ENCODE results near the gene ODAD2. TPM values are rescaled to one million over a fixed set of nuclear protein-coding genes. Genes with fewer than 3 reads are reported as not detected.
"Not testable (repeated sequence)": the region's sequence is repeated elsewhere in the genome, so short reads cannot be mapped to it uniquely, and the experiment has no call there.

The ODAD2 gene
- total RNA-seq, 2 donors from 2014 or later, result 0.20 TPM; not detected in 1

DNA sequence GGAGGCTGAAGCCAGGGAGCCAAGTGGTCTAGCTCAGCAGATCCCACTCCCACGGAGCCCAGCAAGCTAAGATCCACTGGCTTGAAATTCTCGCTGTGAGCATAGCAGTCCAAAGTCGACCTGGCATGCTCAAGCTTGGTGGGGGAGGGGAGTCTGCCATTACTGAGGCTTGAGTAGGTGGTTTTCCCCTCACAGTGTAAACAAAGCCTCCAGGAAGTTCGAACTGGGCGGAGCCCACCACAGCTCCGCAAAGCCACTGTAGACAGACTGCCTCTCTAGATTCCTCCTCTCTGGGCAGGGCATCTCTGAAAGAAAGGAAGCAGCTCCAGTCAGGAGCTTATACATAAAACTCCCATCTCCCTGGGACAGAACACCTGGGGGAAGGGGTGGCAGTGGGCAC, 99.4 kb downstream of the ODAD2 start:
- not testable (repeated sequence) for DNase-seq (ENCODE audit: low spot score in 2 of 2); H3K27ac Mint-ChIP-seq; ATAC-seq
- Mint-ChIP-seq H3K36me3 (peaks cover 0 to 21% of the 10 kb centered on the region in 2 donors), H3K9me3 (peaks cover 14 to 19% of the 10 kb centered on the region in 2 donors)

DNA sequence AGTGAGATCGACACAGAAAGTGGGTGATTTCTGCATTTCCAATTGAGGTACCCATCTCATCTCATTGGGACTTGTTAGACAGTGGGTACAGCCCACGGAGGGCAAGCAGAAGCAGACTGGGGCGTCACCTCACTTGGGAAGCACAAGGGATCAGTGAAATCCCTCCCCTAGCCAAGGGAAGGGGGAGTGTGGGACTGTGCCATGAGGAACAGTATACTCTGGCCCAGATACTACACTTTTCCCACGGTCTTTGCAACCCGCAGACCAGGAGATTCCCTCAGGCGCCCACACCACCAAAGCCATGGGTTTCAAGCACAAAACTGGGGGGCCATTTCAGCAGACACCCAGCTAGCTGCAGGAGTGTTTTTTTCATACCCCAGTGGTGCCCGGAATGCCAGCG, 99.8 kb downstream of the ODAD2 start:
- peaks cover 12 to 19% of the 10 kb centered on the region in 2 donors for H3K9me3 Mint-ChIP-seq
- H3K27ac Mint-ChIP-seq, result no peak overlapping the region
- ATAC-seq, result no peak
- peaks cover 0 to 21% of the 10 kb centered on the region in 2 donors for H3K36me3 Mint-ChIP-seq
- DNase-seq (ENCODE audit: low spot score in 2 of 2), result no peak

GRCh38 chr10:27893358-27893954, 105.4 kb downstream of the ODAD2 start:
- Mint-ChIP-seq H3K36me3 (peaks cover 0 to 6% of the 10 kb centered on the region in 2 donors), H3K9me3 (peaks cover 0 to 7% of the 10 kb centered on the region in 2 donors), H3K27ac (no peak overlapping the region)
- no peak for ATAC-seq
- DNase-seq (ENCODE audit: low spot score in 2 of 2), result no peak

- Mint-ChIP-seq H3K27ac (no peak overlapping the region), H3K36me3 (no peaks in the 10 kb centered on the region), H3K9me3 (peaks cover 3 to 7% of the 10 kb centered on the region in 2 donors)
- ATAC-seq (no peak), DNase-seq (ENCODE audit: low spot score in 2 of 2) (no peak)
Measured at GRCh38 chr10:27890971-27891370, 107.9 kb downstream of the ODAD2 start.

- no peak overlapping the region for H3K27ac Mint-ChIP-seq
- DNase-seq (ENCODE audit: low spot score in 2 of 2), result no peak
- no peak for ATAC-seq
- H3K36me3 Mint-ChIP-seq, result no peaks in the 10 kb centered on the region
- H3K9me3 Mint-ChIP-seq, result peaks cover 3 to 7% of the 10 kb centered on the region in 2 donors
Measured at GRCh38 chr10:27889518-27889917, 109.4 kb downstream of the ODAD2 start.

- Mint-ChIP-seq H3K27ac (no peak overlapping the region), H3K9me3 (peaks cover 3 to 7% of the 10 kb centered on the region in 2 donors), H3K36me3 (peaks cover 0 to 4% of the 10 kb centered on the region in 2 donors)
- ATAC-seq (peak in 1 of 2 donors; percentile 67), DNase-seq (ENCODE audit: low spot score in 2 of 2) (no peak)
Measured at GRCh38 chr10:27884185-27884641, 114.7 kb downstream of the ODAD2 start.

DNA sequence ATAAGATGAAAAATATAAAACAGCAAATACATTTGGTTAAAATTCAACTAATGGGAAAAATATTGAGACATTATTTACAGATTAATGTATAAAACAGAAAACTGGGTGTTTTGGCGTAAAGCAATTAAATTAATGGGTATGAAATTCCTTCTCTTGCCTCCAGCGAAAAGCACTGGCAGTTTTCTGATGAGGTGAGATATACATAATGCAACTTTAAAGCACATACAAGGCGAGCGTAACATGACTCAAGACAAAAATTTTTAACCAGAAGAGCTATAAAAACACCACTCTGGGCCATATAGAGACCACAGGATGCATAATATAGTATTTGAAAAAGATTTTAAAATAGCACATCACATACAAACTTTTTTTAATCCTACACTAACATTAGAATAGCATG, 120.6 kb downstream of the ODAD2 start:
- no peaks in the 10 kb centered on the region for H3K9me3 Mint-ChIP-seq
- peaks cover 0 to 9% of the 10 kb centered on the region in 2 donors for H3K36me3 Mint-ChIP-seq

GRCh38 chr10:27865221-27865635, 133.7 kb downstream of the ODAD2 start:
- Mint-ChIP-seq H3K27ac (no peak overlapping the region), H3K36me3 (no peaks in the 10 kb centered on the region), H3K9me3 (peaks cover 8 to 12% of the 10 kb centered on the region in 2 donors)
- ATAC-seq (no peak), DNase-seq (ENCODE audit: low spot score in 2 of 2) (no peak)

More for the DNA sequence above, 120.6 kb downstream of the ODAD2 start:
- H3K27ac Mint-ChIP-seq, result no peak overlapping the region
- DNase-seq (ENCODE audit: low spot score in 2 of 2) (no peak), ATAC-seq (no peak)

- Mint-ChIP-seq H3K27ac (no peak overlapping the region), H3K36me3 (no peaks in the 10 kb centered on the region), H3K9me3 (peaks cover under 1 to 2% of the 10 kb centered on the region in 2 donors)
- ATAC-seq (no peak), DNase-seq (ENCODE audit: low spot score in 2 of 2) (no peak)
Measured at GRCh38 chr10:27861781-27862180, 137.1 kb downstream of the ODAD2 start.

- ATAC-seq (no peak), DNase-seq (ENCODE audit: low spot score in 2 of 2) (no peak)
- no peak overlapping the region for H3K27ac Mint-ChIP-seq
Measured at GRCh38 chr10:27857616-27858015, 141.3 kb downstream of the ODAD2 start.

DNA sequence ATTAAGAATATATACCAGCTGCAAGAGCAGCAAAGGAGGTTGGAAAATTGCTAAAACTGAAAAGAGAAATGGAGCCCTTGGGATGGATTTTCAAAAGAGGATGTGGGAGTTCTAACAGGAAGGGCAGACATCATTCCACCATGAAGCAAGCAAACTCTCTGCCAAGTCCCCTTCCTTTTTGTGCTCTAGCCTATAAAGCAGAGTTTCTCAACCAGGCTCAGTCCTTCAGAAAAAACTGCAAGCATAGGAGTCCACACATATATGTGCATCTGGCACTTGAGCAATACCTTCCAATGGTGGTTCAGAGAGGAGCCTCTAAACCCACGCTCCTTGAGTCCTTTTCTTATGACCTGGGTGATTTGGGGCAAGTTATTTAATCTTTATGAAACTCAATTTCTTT, 154.7 kb downstream of the ODAD2 start:
- no peak overlapping the region for H3K27ac Mint-ChIP-seq
- H3K36me3 Mint-ChIP-seq, result no peaks in the 10 kb centered on the region
- DNase-seq (ENCODE audit: low spot score in 2 of 2) (no peak), ATAC-seq (no peak)
- H3K9me3 Mint-ChIP-seq, result peaks cover 0 to 6% of the 10 kb centered on the region in 2 donors

More at GRCh38 chr10:27857616-27858015, 141.3 kb downstream of the ODAD2 start:
- no peaks in the 10 kb centered on the region for H3K36me3 Mint-ChIP-seq
- H3K9me3 Mint-ChIP-seq, result no peaks in the 10 kb centered on the region

GRCh38 chr10:27838901-27839300, 160.0 kb downstream of the ODAD2 start:
- Mint-ChIP-seq H3K9me3 (no peaks in the 10 kb centered on the region), H3K27ac (no peak overlapping the region), H3K36me3 (no peaks in the 10 kb centered on the region)
- no peak for DNase-seq (ENCODE audit: low spot score in 2 of 2)
- ATAC-seq, result no peak

- ATAC-seq (no peak), DNase-seq (ENCODE audit: low spot score in 2 of 2) (no peak)
- H3K9me3 Mint-ChIP-seq, result no peaks in the 10 kb centered on the region
- no peak overlapping the region for H3K27ac Mint-ChIP-seq
- no peaks in the 10 kb centered on the region for H3K36me3 Mint-ChIP-seq
Measured at GRCh38 chr10:27838361-27838760, 160.5 kb downstream of the ODAD2 start.

DNA sequence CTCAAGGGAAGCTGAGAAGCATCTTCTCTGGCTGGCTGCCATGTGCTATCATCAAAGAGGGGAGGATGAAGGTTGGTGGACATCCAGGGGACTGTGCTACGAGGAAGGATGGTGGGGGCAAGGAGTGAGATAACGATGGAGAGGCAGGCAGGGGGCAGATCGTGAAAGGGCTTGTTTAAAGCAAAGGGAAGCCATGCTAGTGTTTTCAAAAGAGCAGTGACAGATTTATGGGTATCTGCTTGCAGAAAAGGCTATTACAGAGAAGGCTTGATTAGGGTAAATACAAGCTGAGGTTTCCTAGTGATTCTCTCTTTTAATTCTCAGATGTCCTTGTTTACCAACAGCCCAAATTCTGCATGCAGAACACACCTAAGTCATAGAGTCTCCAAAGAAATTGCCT, 164.4 kb downstream of the ODAD2 start:
- DNase-seq (ENCODE audit: low spot score in 2 of 2), result no peak
- ATAC-seq, result no peak
- no peak overlapping the region for H3K27ac Mint-ChIP-seq
- no peaks in the 10 kb centered on the region for H3K9me3 Mint-ChIP-seq
- H3K36me3 Mint-ChIP-seq, result no peaks in the 10 kb centered on the region

- no peak for ATAC-seq
- Mint-ChIP-seq H3K36me3 (no peaks in the 10 kb centered on the region), H3K27ac (no peak overlapping the region), H3K9me3 (no peaks in the 10 kb centered on the region)
- no peak for DNase-seq (ENCODE audit: low spot score in 2 of 2)
Measured at GRCh38 chr10:27833792-27834191, 165.1 kb downstream of the ODAD2 start.

DNA sequence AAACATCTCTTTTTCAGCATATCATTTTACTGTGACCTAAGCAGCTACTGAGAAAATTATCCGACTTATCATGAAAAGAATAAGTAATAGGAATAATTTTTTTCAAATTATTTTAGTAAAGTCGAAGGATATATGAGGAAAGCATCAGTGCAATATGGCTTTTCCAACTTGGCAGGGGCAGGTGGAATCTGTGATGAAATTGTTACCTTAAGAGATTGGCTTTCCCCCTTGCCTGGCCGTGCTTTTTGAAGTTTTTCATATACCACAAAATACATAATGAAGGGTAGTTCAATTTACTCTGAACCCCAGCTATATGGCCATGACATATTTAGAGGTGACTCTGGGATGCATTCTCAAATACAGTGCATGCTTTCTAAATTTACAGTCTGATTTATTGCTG, 166.1 kb downstream of the ODAD2 start:
- DNase-seq (ENCODE audit: low spot score in 2 of 2) (no peak), ATAC-seq (no peak)
- no peaks in the 10 kb centered on the region for H3K36me3 Mint-ChIP-seq
- H3K9me3 Mint-ChIP-seq, result no peaks in the 10 kb centered on the region
- H3K27ac Mint-ChIP-seq, result no peak overlapping the region

GRCh38 chr10:27826369-27826768, 172.5 kb downstream of the ODAD2 start:
- ATAC-seq, result no peak
- H3K9me3 Mint-ChIP-seq, result no peaks in the 10 kb centered on the region
- peaks cover 0 to 4% of the 10 kb centered on the region in 2 donors for H3K36me3 Mint-ChIP-seq
- no peak overlapping the region for H3K27ac Mint-ChIP-seq
- no peak for DNase-seq (ENCODE audit: low spot score in 2 of 2)

GRCh38 chr10:27822301-27822700, 176.6 kb downstream of the ODAD2 start:
- H3K36me3 Mint-ChIP-seq, result peaks cover 0 to 4% of the 10 kb centered on the region in 2 donors
- DNase-seq (ENCODE audit: low spot score in 2 of 2) (no peak), ATAC-seq (no peak)
- no peaks in the 10 kb centered on the region for H3K9me3 Mint-ChIP-seq
- H3K27ac Mint-ChIP-seq, result no peak overlapping the region

All from activated naive CD4-positive, alpha-beta T cell treated with anti-CD3 and anti-CD28 coated beads, Interleukin-2, amount 50 U/mL, for 72 hours (primary cell).